ENCODE results near the gene THOC5. TPM values are rescaled to one million over a fixed set of nuclear protein-coding genes. Genes with fewer than 3 reads are reported as not detected.

Gene THOC5
- total and polyA plus RNA-seq, 7 experiments from 2014 or later = 26.1 to 61.9 (median 46.3) TPM

DNA sequence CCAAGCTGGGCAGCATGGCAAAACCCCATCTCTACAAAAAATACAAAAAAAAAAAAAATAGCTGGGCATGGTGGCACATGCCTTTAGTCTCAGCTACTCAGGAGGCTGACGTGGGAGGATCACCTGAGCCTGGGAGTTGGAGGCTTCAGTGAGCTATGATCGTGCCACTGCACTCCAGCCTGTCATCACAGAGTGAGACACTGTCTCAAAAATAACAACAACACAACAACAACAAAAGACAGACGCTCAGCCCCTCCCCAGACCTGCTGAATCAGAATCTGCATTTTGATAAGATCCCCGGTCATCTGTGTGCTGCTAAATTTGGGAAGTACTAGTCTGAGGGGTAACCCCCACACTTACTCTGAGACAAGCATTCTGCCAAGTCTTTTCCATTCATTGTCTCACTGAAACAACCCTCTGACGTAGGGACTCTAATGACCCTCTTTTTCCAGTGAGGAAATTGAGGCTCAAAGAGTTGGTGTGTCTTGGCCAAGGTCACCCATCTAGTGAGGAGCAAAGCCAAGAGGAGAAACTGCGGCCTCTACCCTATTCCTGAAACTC lies 66.1 kb downstream of the THOC5 start:
- peaks cover 0 to 6% (median 0%) of the 10 kb centered on the region in 7 donors for H3K4me1 Mint-ChIP-seq
- Histone ChIP-seq H3K4me3 (ENCODE audit: low read length) (no peak overlapping the region), H3K4me1 (ENCODE audit: control insufficient read depth in 2 of 2, insufficient read depth in 2 of 2, low read length in 2 of 2) (no peaks in the 10 kb centered on the region), H3K27me3 (ENCODE audit: control insufficient read depth in 2 of 2, insufficient read depth in 2 of 2, low read length in 2 of 2) (no peaks in the 10 kb centered on the region), H3K9me3 (ENCODE audit: control insufficient read depth in 2 of 3, low read length in 3 of 3) (no peaks in the 10 kb centered on the region), H3K27ac (ENCODE audit: low read depth, low read length) (no peak overlapping the region), H3K36me3 (ENCODE audit: control insufficient read depth in 2 of 3, insufficient read depth in 3 of 3, low read length in 3 of 3) (no peaks in the 10 kb centered on the region)
- H3K27ac Mint-ChIP-seq = peak overlapping the region in 1 of 9 donors; percentile 64
- intact Hi-C loops (cut with micrococcal nuclease) = no loop called here
- H3K27me3 Mint-ChIP-seq = peaks cover 0 to 1% (median 0%) of the 10 kb centered on the region in 5 donors
- H3K36me3 Mint-ChIP-seq = peaks cover 0 to 17% (median 2%) of the 10 kb centered on the region in 5 donors
- H3K9me3 Mint-ChIP-seq = no peaks in the 10 kb centered on the region
- ATAC-seq = no peak
- ChIA-PET CTCF (no interaction called here), POLR2A (no interaction called here)
- no peak overlapping the region for H3K4me3 Mint-ChIP-seq
- DNase-seq = no peak

DNA sequence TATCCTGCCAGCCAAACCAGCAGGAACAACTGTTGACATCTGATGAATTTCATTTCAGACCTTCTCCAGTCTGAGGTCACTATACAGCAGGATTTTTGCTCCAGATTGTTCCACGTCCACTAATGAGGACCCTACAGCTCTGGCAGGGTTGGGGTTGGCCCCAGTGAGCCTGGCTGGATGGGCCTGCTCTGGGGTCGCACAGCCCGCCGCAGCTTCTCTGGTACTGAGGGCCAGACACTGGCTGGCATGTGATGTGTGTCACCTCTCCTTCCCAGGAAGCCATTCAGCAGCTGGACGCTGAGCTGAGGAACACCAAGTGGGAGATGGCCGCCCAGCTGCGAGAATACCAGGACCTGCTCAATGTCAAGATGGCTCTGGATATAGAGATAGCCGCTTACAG lies 68.1 kb downstream of the THOC5 start:
- H3K27me3 ChIP-seq (ENCODE audit: control insufficient read depth in 2 of 2, insufficient read depth in 2 of 2, low read length in 2 of 2) = no peaks in the 10 kb centered on the region
- H3K4me1 ChIP-seq (ENCODE audit: control insufficient read depth in 2 of 2, insufficient read depth in 2 of 2, low read length in 2 of 2) = no peaks in the 10 kb centered on the region
- no peak overlapping the region for H3K27ac Mint-ChIP-seq
- peaks cover 5 to 10% (median 7%) of the 10 kb centered on the region in 7 donors for H3K4me1 Mint-ChIP-seq
- H3K9me3 Mint-ChIP-seq = peaks cover 0 to 5% (median 0%) of the 10 kb centered on the region in 11 donors
- no peak overlapping the region for H3K4me3 Mint-ChIP-seq
- no peak for ATAC-seq
- intact Hi-C loops (cut with micrococcal nuclease) = no loop called here
- no peak for DNase-seq
- no peaks in the 10 kb centered on the region for H3K36me3 ChIP-seq (ENCODE audit: control insufficient read depth in 2 of 3, insufficient read depth in 3 of 3, low read length in 3 of 3)
- CTCF ChIA-PET = no interaction called here
- peaks cover 0 to 17% (median 5%) of the 10 kb centered on the region in 5 donors for H3K36me3 Mint-ChIP-seq
- H3K4me3 ChIP-seq (ENCODE audit: low read length) = no peak overlapping the region
- no peaks in the 10 kb centered on the region for H3K9me3 ChIP-seq (ENCODE audit: control insufficient read depth in 2 of 3, low read length in 3 of 3)
- POLR2A ChIA-PET = no interaction called here
- H3K27ac ChIP-seq (ENCODE audit: low read depth, low read length) = no peak overlapping the region
- H3K27me3 Mint-ChIP-seq = peaks cover 12 to 16% (median 12%) of the 10 kb centered on the region in 5 donors

DNA sequence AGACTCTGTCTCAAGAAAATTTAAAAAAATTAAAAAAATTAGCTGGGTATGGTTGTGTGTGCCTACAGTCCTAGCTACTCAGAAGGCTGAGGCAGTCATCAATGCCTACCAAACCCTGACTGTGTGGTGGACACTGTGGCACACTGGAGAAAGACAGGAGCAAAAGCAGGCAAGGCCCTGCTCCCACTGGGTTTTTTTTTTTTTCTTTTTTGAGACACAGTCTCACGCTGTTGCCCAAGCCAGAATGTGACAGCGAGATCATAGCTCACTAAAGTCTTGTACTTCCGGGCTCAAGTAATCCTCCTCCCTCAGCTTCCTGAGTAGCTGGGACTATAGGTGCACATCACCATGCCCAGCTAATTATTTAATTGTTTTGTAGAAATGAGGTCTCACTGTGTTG lies 68.9 kb downstream of the THOC5 start:
- Histone ChIP-seq H3K4me1 (ENCODE audit: control insufficient read depth in 2 of 2, insufficient read depth in 2 of 2, low read length in 2 of 2) (no peaks in the 10 kb centered on the region), H3K4me3 (ENCODE audit: low read length) (no peak overlapping the region), H3K36me3 (ENCODE audit: control insufficient read depth in 2 of 3, insufficient read depth in 3 of 3, low read length in 3 of 3) (no peaks in the 10 kb centered on the region), H3K9me3 (ENCODE audit: control insufficient read depth in 2 of 3, low read length in 3 of 3) (no peaks in the 10 kb centered on the region), H3K27ac (ENCODE audit: low read depth, low read length) (no peak overlapping the region), H3K27me3 (ENCODE audit: control insufficient read depth in 2 of 2, insufficient read depth in 2 of 2, low read length in 2 of 2) (peaks cover 0 to 4% of the 10 kb centered on the region in 2 donors)
- Mint-ChIP-seq H3K9me3 (peaks cover 0 to 5% (median 0%) of the 10 kb centered on the region in 11 donors), H3K36me3 (peaks cover 0 to 9% (median 5%) of the 10 kb centered on the region in 5 donors), H3K27me3 (peaks cover 14 to 18% (median 15%) of the 10 kb centered on the region in 5 donors), H3K27ac (no peak overlapping the region), H3K4me3 (no peak overlapping the region), H3K4me1 (peaks cover 6 to 9% (median 8%) of the 10 kb centered on the region in 7 donors)
- intact Hi-C loops (cut with micrococcal nuclease) = no loop called here
- ChIA-PET CTCF (no interaction called here), POLR2A (no interaction called here)
- DNase-seq (no peak), ATAC-seq (no peak)

DNA sequence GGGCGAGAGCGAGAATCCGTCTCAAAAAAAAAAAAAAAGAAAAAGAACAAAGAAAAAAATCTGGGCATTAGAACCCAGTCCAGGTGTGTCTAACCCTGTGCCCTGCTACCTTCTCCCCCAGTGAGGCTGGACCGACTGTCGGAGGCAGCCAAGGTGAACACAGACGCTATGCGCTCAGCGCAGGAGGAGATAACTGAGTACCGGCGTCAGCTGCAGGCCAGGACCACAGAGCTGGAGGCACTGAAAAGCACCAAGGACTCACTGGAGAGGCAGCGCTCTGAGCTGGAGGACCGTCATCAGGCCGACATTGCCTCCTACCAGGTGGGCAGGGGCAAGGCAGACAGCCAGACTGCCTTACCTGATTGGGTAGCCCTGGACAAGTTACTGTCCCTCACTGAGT lies 70.3 kb downstream of the THOC5 start:
- Mint-ChIP-seq H3K4me1 (peaks cover 15 to 22% (median 19%) of the 10 kb centered on the region in 7 donors), H3K9me3 (peaks cover 0 to 6% (median 0%) of the 10 kb centered on the region in 11 donors), H3K27ac (no peak overlapping the region), H3K4me3 (no peak overlapping the region), H3K27me3 (peaks cover 28 to 32% (median 29%) of the 10 kb centered on the region in 5 donors), H3K36me3 (peaks cover 0 to 5% (median 3%) of the 10 kb centered on the region in 5 donors)
- no peaks in the 10 kb centered on the region for H3K36me3 ChIP-seq (ENCODE audit: control insufficient read depth in 2 of 3, insufficient read depth in 3 of 3, low read length in 3 of 3)
- no peak overlapping the region for H3K4me3 ChIP-seq (ENCODE audit: low read length)
- ChIA-PET POLR2A (no interaction called here), CTCF (no interaction called here)
- intact Hi-C loops (cut with micrococcal nuclease) = no loop called here
- no peak for DNase-seq
- no peak overlapping the region for H3K27ac ChIP-seq (ENCODE audit: low read depth, low read length)
- no peaks in the 10 kb centered on the region for H3K4me1 ChIP-seq (ENCODE audit: control insufficient read depth in 2 of 2, insufficient read depth in 2 of 2, low read length in 2 of 2)
- H3K9me3 ChIP-seq (ENCODE audit: control insufficient read depth in 2 of 3, low read length in 3 of 3) = no peaks in the 10 kb centered on the region
- peaks cover 3 to 12% of the 10 kb centered on the region in 2 donors for H3K27me3 ChIP-seq (ENCODE audit: control insufficient read depth in 2 of 2, insufficient read depth in 2 of 2, low read length in 2 of 2)
- ATAC-seq = no peak

DNA sequence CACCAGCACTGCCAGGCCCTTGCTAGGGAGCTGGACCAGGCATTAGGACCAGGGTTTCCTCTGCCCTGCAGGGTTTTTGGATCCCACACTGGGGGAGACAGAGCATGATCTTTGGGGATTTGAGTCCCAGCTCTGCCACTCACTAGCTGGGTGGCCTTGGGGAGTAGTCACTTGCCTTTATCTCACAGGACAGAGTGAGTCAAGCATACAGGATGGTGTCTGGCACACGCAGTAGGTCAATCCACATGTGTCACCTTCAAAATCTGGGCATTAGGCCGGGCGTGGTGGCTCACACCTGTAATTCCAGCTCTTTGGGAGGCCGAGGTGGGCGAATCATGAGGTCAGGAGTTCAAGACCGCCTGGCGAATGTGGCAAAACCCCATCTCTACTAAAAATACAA lies 70.8 kb downstream of the THOC5 start:
- intact Hi-C loops (cut with micrococcal nuclease) = no loop called here
- Mint-ChIP-seq H3K4me3 (no peak overlapping the region), H3K27ac (no peak overlapping the region), H3K4me1 (peaks cover 15 to 22% (median 20%) of the 10 kb centered on the region in 7 donors), H3K36me3 (peaks cover 0 to 5% (median 3%) of the 10 kb centered on the region in 5 donors), H3K27me3 (peaks cover 28 to 36% (median 34%) of the 10 kb centered on the region in 5 donors), H3K9me3 (peaks cover 0 to 6% (median 0%) of the 10 kb centered on the region in 11 donors)
- ATAC-seq (no peak), DNase-seq (no peak)
- ChIA-PET CTCF (interaction anchor here (0.6 kb wide), 1 partner anchor 118 kb away, joined by 3 read pairs; no protein-coding TSS in a partner anchor), POLR2A (no interaction called here)
- H3K27ac ChIP-seq (ENCODE audit: low read depth, low read length) = no peak overlapping the region
- H3K4me1 ChIP-seq (ENCODE audit: control insufficient read depth in 2 of 2, insufficient read depth in 2 of 2, low read length in 2 of 2) = no peaks in the 10 kb centered on the region
- no peaks in the 10 kb centered on the region for H3K36me3 ChIP-seq (ENCODE audit: control insufficient read depth in 2 of 3, insufficient read depth in 3 of 3, low read length in 3 of 3)
- H3K4me3 ChIP-seq (ENCODE audit: low read length) = no peak overlapping the region
- H3K9me3 ChIP-seq (ENCODE audit: control insufficient read depth in 2 of 3, low read length in 3 of 3) = no peaks in the 10 kb centered on the region
- peaks cover 3 to 12% of the 10 kb centered on the region in 2 donors for H3K27me3 ChIP-seq (ENCODE audit: control insufficient read depth in 2 of 2, insufficient read depth in 2 of 2, low read length in 2 of 2)

DNA sequence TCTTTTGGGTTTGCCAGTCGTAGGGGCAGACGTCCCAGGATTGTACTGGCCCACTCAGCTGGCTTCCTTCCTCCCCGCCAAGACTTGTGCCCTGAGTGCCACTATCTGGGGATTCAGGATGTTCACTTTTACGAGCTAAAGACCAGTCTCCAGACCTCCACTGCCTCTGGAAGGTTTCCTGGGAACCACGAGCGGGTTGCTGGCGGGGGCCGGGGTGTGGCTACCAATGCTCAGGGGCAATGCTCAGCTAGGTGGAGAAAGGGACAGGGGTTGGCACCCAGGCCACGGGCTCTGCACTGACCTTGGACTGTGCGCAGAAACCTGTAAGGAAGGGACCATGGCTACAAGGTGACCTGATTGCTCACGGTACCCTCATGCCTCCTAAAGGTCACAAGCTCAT lies 71.3 kb downstream of the THOC5 start:
- Mint-ChIP-seq H3K27me3 (peaks cover 30 to 40% (median 36%) of the 10 kb centered on the region in 5 donors), H3K27ac (peak overlapping the region in 1 of 9 donors; percentile 60), H3K4me3 (peak overlapping the region in 1 of 10 donors; percentile 71), H3K9me3 (peaks cover 0 to 6% (median 0%) of the 10 kb centered on the region in 11 donors), H3K36me3 (peaks cover 0 to 5% (median 0%) of the 10 kb centered on the region in 5 donors), H3K4me1 (peaks cover 15 to 22% (median 20%) of the 10 kb centered on the region in 7 donors)
- ATAC-seq (no peak), DNase-seq (no peak)
- ChIA-PET CTCF (no interaction called here), POLR2A (no interaction called here)
- peaks cover 6 to 12% of the 10 kb centered on the region in 2 donors for H3K27me3 ChIP-seq (ENCODE audit: control insufficient read depth in 2 of 2, insufficient read depth in 2 of 2, low read length in 2 of 2)
- intact Hi-C loops (cut with micrococcal nuclease) = no loop called here
- H3K27ac ChIP-seq (ENCODE audit: low read depth, low read length) = no peak overlapping the region
- no peaks in the 10 kb centered on the region for H3K4me1 ChIP-seq (ENCODE audit: control insufficient read depth in 2 of 2, insufficient read depth in 2 of 2, low read length in 2 of 2)
- H3K4me3 ChIP-seq (ENCODE audit: low read length) = no peak overlapping the region
- no peaks in the 10 kb centered on the region for H3K36me3 ChIP-seq (ENCODE audit: control insufficient read depth in 2 of 3, insufficient read depth in 3 of 3, low read length in 3 of 3)
- no peaks in the 10 kb centered on the region for H3K9me3 ChIP-seq (ENCODE audit: control insufficient read depth in 2 of 3, low read length in 3 of 3)

All from naive thymus-derived CD4-positive, alpha-beta T cell (primary cell).